GM21576 (cell line): ENCODE data around the gene DYNLL1.

Experiments used
- ATAC-seq: cut with Tn5 transposase; IDR thresholded peaks from one replicate; pipeline ENCODE4 v1.9.1; 2021; ENCODE audit warnings: mild to moderate bottlenecking, moderate library complexity; ENCODE audit not compliant: unreplicated experiment

The DYNLL1 gene

GRCh38 chr12:120546050-120546386 is 50.1 kb downstream of the DYNLL1 start:
- ATAC-seq: no peak
